ENCODE data around the gene KRT77. TPM values are rescaled to one million over a fixed set of nuclear protein-coding genes. Genes with fewer than 3 reads are reported as not detected.
A peak's percentile ranks its signal among the peaks of the same experiment; 100 is the strongest.

KRT77 gene
- total RNA-seq, 1 experiment from 2014 or later = not detected

DNA sequence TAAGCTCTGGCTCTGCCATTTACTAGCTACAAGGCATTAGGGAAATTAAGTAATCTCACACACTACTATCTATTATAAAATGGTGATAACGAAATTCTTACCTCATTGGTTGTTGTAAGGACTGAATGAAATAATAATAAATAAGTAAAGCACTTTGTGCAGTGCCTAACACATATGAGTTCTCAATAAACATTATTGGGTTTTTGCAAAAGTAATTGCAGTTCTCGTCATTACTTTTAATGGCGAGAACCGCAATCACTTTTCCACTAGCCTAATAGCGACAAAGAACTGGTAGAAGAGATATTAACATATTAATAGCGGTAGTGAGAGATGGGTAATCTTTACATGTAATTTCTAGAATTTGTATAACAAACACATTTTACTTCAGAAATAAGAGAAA is 9.2 kb downstream of the KRT77 start (continued):
- TF ChIP-seq PRRX2 (CRISPR knock-in tag; IDR thresholded peaks at IDR 0.05) = no peak
- TF ChIP-seq TP53 (CRISPR knock-in tag; IDR thresholded peaks at IDR 0.05) = no peak
- TF ChIP-seq, protein P1, sequence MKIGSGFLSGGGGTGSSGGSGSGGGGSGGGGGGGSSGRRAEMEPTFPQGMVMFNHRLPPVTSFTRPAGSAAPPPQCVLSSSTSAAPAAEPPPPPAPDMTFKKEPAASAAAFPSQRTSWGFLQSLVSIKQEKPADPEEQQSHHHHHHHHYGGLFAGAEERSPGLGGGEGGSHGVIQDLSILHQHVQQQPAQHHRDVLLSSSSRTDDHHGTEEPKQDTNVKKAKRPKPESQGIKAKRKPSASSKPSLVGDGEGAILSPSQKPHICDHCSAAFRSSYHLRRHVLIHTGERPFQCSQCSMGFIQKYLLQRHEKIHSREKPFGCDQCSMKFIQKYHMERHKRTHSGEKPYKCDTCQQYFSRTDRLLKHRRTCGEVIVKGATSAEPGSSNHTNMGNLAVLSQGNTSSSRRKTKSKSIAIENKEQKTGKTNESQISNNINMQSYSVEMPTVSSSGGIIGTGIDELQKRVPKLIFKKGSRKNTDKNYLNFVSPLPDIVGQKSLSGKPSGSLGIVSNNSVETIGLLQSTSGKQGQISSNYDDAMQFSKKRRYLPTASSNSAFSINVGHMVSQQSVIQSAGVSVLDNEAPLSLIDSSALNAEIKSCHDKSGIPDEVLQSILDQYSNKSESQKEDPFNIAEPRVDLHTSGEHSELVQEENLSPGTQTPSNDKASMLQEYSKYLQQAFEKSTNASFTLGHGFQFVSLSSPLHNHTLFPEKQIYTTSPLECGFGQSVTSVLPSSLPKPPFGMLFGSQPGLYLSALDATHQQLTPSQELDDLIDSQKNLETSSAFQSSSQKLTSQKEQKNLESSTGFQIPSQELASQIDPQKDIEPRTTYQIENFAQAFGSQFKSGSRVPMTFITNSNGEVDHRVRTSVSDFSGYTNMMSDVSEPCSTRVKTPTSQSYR (CRISPR knock-in tag; IDR thresholded peaks at IDR 0.05) = no peak

DNA sequence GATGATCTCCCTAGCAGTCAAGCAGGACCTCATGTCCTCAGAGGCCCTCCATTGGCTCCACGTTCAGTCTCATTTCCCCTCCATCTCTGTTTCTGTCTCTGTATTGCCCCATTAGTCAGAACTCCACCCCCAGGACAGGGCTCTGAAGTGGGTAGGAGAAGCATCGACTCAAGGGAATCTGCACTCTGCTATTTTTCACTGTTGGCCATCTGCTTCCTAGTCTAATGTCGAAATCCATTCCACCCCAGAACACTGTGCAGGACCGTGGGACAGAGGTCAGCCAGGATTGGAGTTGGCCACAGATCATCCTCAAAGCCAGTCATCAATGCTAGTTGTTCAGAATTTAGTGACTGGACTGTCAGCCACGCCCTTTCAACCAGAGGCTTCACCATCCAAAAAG is 10.1 kb downstream of the KRT77 start:
- POLR2A ChIA-PET = no interaction called here
- ATAC-seq (no peak), DNase-seq (ENCODE audit: low spot score) (no peak)
- peaks cover 41% of the 10 kb centered on the region for H3K27me3 Mint-ChIP-seq (ENCODE audit: low read depth)
- TF ChIP-seq, protein P2, sequence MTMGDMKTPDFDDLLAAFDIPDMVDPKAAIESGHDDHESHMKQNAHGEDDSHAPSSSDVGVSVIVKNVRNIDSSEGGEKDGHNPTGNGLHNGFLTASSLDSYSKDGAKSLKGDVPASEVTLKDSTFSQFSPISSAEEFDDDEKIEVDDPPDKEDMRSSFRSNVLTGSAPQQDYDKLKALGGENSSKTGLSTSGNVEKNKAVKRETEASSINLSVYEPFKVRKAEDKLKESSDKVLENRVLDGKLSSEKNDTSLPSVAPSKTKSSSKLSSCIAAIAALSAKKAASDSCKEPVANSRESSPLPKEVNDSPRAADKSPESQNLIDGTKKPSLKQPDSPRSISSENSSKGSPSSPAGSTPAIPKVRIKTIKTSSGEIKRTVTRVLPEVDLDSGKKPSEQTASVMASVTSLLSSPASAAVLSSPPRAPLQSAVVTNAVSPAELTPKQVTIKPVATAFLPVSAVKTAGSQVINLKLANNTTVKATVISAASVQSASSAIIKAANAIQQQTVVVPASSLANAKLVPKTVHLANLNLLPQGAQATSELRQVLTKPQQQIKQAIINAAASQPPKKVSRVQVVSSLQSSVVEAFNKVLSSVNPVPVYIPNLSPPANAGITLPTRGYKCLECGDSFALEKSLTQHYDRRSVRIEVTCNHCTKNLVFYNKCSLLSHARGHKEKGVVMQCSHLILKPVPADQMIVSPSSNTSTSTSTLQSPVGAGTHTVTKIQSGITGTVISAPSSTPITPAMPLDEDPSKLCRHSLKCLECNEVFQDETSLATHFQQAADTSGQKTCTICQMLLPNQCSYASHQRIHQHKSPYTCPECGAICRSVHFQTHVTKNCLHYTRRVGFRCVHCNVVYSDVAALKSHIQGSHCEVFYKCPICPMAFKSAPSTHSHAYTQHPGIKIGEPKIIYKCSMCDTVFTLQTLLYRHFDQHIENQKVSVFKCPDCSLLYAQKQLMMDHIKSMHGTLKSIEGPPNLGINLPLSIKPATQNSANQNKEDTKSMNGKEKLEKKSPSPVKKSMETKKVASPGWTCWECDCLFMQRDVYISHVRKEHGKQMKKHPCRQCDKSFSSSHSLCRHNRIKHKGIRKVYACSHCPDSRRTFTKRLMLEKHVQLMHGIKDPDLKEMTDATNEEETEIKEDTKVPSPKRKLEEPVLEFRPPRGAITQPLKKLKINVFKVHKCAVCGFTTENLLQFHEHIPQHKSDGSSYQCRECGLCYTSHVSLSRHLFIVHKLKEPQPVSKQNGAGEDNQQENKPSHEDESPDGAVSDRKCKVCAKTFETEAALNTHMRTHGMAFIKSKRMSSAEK (CRISPR knock-in tag; IDR thresholded peaks at IDR 0.05; ENCODE audit: borderline replicate concordance) = no peak
- TF ChIP-seq, protein P3, sequence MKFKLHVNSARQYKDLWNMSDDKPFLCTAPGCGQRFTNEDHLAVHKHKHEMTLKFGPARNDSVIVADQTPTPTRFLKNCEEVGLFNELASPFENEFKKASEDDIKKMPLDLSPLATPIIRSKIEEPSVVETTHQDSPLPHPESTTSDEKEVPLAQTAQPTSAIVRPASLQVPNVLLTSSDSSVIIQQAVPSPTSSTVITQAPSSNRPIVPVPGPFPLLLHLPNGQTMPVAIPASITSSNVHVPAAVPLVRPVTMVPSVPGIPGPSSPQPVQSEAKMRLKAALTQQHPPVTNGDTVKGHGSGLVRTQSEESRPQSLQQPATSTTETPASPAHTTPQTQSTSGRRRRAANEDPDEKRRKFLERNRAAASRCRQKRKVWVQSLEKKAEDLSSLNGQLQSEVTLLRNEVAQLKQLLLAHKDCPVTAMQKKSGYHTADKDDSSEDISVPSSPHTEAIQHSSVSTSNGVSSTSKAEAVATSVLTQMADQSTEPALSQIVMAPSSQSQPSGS (CRISPR knock-in tag; IDR thresholded peaks at IDR 0.05; ENCODE audit: borderline replicate concordance, low read depth) = no peak
- no peak overlapping the region for H3K27ac Mint-ChIP-seq
- CTCF ChIA-PET = interaction anchor here (1.0 to 7.1 kb wide), 13 partner anchors 15 to 537 kb away, joined by 3 to 64 read pairs (median 4); no protein-coding TSS in a partner anchor
- H3K9me3 Mint-ChIP-seq = no peaks in the 10 kb centered on the region
- peaks cover 22% of the 10 kb centered on the region for H3K4me1 Mint-ChIP-seq
- H3K36me3 Mint-ChIP-seq = no peaks in the 10 kb centered on the region
- H3K4me3 Mint-ChIP-seq = no peak overlapping the region

DNA sequence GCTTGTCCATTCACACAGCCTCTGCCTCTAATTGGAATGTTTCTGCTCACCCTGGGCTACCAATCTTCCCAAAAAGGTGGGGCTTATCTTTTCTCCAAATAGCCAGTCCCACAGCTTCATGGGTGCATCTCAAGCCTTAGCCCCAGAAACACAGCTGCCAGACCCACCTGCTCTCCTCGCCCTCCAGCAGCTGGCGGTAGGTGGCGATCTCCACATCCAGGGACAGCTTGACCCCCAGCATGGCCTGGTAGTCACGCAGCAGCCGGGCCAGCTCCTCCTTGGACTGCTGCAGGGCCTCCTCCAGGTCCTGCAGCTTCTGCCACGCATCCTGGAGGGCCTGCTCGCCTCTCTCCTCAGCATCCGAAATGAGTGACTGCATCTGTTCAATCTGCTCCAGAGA is 11.1 kb downstream of the KRT77 start:
- Mint-ChIP-seq H3K27ac (no peak overlapping the region), H3K36me3 (no peaks in the 10 kb centered on the region), H3K4me1 (peaks cover 14% of the 10 kb centered on the region), H3K27me3 (ENCODE audit: low read depth) (peaks cover 41% of the 10 kb centered on the region), H3K9me3 (no peaks in the 10 kb centered on the region), H3K4me3 (no peak overlapping the region)
- DNase-seq (ENCODE audit: low spot score) = peak; percentile 71
- TF ChIP-seq TEAD1 (CRISPR knock-in tag; IDR thresholded peaks at IDR 0.05) = no peak
- no peak for TF ChIP-seq OVOL2 (CRISPR knock-in tag; IDR thresholded peaks at IDR 0.05; ENCODE audit: borderline replicate concordance)
- no peak for TF ChIP-seq FOXK1 (CRISPR knock-in tag; IDR thresholded peaks at IDR 0.05)
- TF ChIP-seq, protein P4, sequence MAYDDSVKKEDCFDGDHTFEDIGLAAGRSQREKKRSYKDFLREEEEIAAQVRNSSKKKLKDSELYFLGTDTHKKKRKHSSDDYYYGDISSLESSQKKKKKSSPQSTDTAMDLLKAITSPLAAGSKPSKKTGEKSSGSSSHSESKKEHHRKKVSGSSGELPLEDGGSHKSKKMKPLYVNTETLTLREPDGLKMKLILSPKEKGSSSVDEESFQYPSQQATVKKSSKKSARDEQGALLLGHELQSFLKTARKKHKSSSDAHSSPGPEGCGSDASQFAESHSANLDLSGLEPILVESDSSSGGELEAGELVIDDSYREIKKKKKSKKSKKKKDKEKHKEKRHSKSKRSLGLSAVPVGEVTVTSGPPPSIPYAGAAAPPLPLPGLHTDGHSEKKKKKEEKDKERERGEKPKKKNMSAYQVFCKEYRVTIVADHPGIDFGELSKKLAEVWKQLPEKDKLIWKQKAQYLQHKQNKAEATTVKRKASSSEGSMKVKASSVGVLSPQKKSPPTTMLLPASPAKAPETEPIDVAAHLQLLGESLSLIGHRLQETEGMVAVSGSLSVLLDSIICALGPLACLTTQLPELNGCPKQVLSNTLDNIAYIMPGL (CRISPR knock-in tag; IDR thresholded peaks at IDR 0.05) = 0 out of 2 replicates have a peak, but pooled peaks have one; percentile 26
- POLR2A ChIA-PET = no interaction called here
- CTCF ChIA-PET = interaction anchor here (0.6 to 7.1 kb wide), 42 partner anchors 11 to 536 kb away, joined by 3 to 64 read pairs (median 4); partner anchors contain the start of gene KRT3
- peak; percentile 73 for ATAC-seq

DNA sequence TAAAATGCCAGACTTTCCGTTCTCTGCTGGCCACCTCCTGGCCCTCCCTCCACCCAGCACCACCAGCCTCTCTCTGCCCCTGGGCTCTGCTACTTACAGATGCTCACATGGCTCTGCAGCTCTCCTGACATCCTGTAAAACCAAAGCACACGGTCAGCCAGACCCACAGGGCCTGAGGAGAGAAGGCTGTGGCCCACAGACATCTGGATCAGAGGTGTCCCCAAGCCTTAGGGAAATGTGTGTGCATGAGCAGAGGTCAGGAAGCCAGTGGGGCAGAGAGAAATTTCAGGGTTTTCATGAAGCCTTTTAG is 11.5 kb downstream of the KRT77 start:
- H3K4me3 Mint-ChIP-seq = peak overlapping the region; percentile 68; the same call in 1 of the 2 replicates
- TF ChIP-seq, protein P5, sequence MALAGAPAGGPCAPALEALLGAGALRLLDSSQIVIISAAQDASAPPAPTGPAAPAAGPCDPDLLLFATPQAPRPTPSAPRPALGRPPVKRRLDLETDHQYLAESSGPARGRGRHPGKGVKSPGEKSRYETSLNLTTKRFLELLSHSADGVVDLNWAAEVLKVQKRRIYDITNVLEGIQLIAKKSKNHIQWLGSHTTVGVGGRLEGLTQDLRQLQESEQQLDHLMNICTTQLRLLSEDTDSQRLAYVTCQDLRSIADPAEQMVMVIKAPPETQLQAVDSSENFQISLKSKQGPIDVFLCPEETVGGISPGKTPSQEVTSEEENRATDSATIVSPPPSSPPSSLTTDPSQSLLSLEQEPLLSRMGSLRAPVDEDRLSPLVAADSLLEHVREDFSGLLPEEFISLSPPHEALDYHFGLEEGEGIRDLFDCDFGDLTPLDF (CRISPR knock-in tag; IDR thresholded peaks at IDR 0.05) = no peak
- TF ChIP-seq ZNF416 (CRISPR knock-in tag; IDR thresholded peaks at IDR 0.05) (no peak), OVOL2 (CRISPR knock-in tag; IDR thresholded peaks at IDR 0.05; ENCODE audit: borderline replicate concordance) (no peak), TEAD4 (CRISPR knock-in tag; IDR thresholded peaks at IDR 0.05) (no peak), ZNF232 (CRISPR knock-in tag; IDR thresholded peaks at IDR 0.05) (no peak), ZNF396 (CRISPR knock-in tag; IDR thresholded peaks at IDR 0.05; ENCODE audit: borderline replicate concordance) (no peak), JUN (CRISPR knock-in tag; IDR thresholded peaks at IDR 0.05) (no peak)
- TF ChIP-seq, protein P6, sequence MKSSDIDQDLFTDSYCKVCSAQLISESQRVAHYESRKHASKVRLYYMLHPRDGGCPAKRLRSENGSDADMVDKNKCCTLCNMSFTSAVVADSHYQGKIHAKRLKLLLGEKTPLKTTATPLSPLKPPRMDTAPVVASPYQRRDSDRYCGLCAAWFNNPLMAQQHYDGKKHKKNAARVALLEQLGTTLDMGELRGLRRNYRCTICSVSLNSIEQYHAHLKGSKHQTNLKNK (CRISPR knock-in tag; IDR thresholded peaks at IDR 0.05) = no peak
- TF ChIP-seq, protein P7, sequence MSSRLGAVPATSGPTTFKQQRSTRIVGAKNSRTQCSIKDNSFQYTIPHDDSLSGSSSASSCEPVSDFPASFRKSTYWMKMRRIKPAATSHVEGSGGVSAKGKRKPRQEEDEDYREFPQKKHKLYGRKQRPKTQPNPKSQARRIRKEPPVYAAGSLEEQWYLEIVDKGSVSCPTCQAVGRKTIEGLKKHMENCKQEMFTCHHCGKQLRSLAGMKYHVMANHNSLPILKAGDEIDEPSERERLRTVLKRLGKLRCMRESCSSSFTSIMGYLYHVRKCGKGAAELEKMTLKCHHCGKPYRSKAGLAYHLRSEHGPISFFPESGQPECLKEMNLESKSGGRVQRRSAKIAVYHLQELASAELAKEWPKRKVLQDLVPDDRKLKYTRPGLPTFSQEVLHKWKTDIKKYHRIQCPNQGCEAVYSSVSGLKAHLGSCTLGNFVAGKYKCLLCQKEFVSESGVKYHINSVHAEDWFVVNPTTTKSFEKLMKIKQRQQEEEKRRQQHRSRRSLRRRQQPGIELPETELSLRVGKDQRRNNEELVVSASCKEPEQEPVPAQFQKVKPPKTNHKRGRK (CRISPR knock-in tag; IDR thresholded peaks at IDR 0.05; ENCODE audit: borderline replicate concordance) = no peak

More for the DNA sequence above, 11.5 kb downstream of the KRT77 start:
- Mint-ChIP-seq H3K9me3 (no peaks in the 10 kb centered on the region), H3K27ac (no peak overlapping the region), H3K36me3 (no peaks in the 10 kb centered on the region), H3K4me1 (peaks cover 14% of the 10 kb centered on the region), H3K27me3 (ENCODE audit: low read depth) (peaks cover 43% of the 10 kb centered on the region)
- CTCF ChIA-PET = interaction anchor here (0.7 to 7.1 kb wide), 37 partner anchors 11 to 535 kb away, joined by 3 to 64 read pairs (median 4); no protein-coding TSS in a partner anchor
- peak; percentile 11; the same call in 1 of the 2 replicates for ATAC-seq
- POLR2A ChIA-PET = no interaction called here
- no peak for DNase-seq (ENCODE audit: low spot score)

Measured in WTC11 (cell line).